A673 (cell line): Measurements from ENCODE around the gene DNMT3B. TPM values are rescaled to one million over a fixed set of nuclear protein-coding genes. Genes with fewer than 3 reads are reported as not detected.

Experiments used
- BruUV-seq: library from RNA; stranded (reverse); fragments of 400-500 nt; replicated peaks from 2 replicates; lab custom pipeline; 2021; lab: Mats Ljungman, UMichigan
- CTCF ChIA-PET: fragments of 300-600 bp; sonication (Branson Sonifier 250); formaldehyde crosslinking; loops from one replicate; lab custom pipeline; 2022; ENCODE audit warnings: antibody characterized with exemption; lab: Charles Lee
- POLR2A ChIA-PET: fragments of 300-600 bp; sonication (Branson Sonifier 250); formaldehyde crosslinking; loops from one replicate; lab custom pipeline; 2022; ENCODE audit warnings: antibody characterized with exemption; ENCODE audit not compliant: low non-redundant PET; lab: Charles Lee
- DNase-seq: peaks from one replicate; pipeline ENCODE4 v3.0.0-alpha.2; 2015; ENCODE audit warnings: low spot score
- H3K27ac ChIP-seq: fragments of 200-600 bp; sonication (generic); 2 replicates; pipeline ENCODE4 v1.5.1; 2016; ENCODE audit warnings: mixed run types, low read depth, mild to moderate bottlenecking, mixed read lengths, antibody characterized with exemption, low read length; ENCODE audit not compliant: poor library complexity, severe bottlenecking
- H3K27me3 ChIP-seq: fragments of 200-600 bp; sonication (generic); replicated peaks from 2 replicates; pipeline ENCODE4 v1.6.1; 2017; ENCODE audit warnings: mixed run types, low read depth, mild to moderate bottlenecking, mixed read lengths, antibody characterized with exemption, low read length; ENCODE audit not compliant: insufficient read depth, poor library complexity
- H3K36me3 ChIP-seq: fragments of 200-600 bp; sonication (generic); 2 replicates; pipeline ENCODE4 v1.6.1; 2016; ENCODE audit warnings: mixed run types, mild to moderate bottlenecking, mixed read lengths, antibody characterized with exemption, low read length; ENCODE audit not compliant: insufficient read depth, poor library complexity, severe bottlenecking
- H3K4me1 ChIP-seq: fragments of 200-600 bp; sonication (generic); 2 replicates; pipeline ENCODE4 v1.6.1; 2017; ENCODE audit warnings: mixed run types, mild to moderate bottlenecking, mixed read lengths, antibody characterized with exemption, low read length; ENCODE audit not compliant: insufficient read depth, poor library complexity, severe bottlenecking
- H3K4me3 ChIP-seq: fragments of 200-600 bp; sonication (generic); 2 replicates; pipeline ENCODE4 v1.5.1; 2016; ENCODE audit warnings: low read depth, mixed run types, mild to moderate bottlenecking, mixed read lengths, low read length; ENCODE audit not compliant: poor library complexity, severe bottlenecking
- H3K9me3 ChIP-seq: fragments of 200-600 bp; sonication (generic); 2 replicates; pipeline ENCODE4 v1.6.1; 2016; ENCODE audit warnings: mixed run types, low read depth, mild to moderate bottlenecking, mixed read lengths, antibody characterized with exemption, low read length; ENCODE audit not compliant: poor library complexity, severe bottlenecking
- CTCF ChIP-seq: fragments of 300-800, 200-600 bp; sonication (generic); conservative IDR thresholded peaks from 2 replicates; pipeline ENCODE4 v1.5.1; 2017; ENCODE audit warnings: low read depth, mild to moderate bottlenecking, antibody characterized with exemption, low read length, moderate library complexity, mixed read lengths
- EZH2 ChIP-seq: fragments of 200-600 bp; sonication (generic); IDR thresholded peaks from 2 replicates; pipeline ENCODE4 v1.6.1; 2017; ENCODE audit warnings: borderline replicate concordance, low read depth, mild to moderate bottlenecking, mixed read lengths, antibody characterized with exemption, low read length; ENCODE audit not compliant: poor library complexity, severe bottlenecking
- intact Hi-C: fragments of 100-400 bp; cut with micrococcal nuclease; formaldehyde crosslinking; loops from one replicate; pipeline ENCODE4 v1.10.0; 2022; ENCODE audit not compliant: unreplicated experiment
- total RNA-seq: library from RNA; stranded (reverse); gene quantifications from 2 replicates; pipeline ENCODE4 v1.2.3, GENCODE V29; 2021

Gene DNMT3B
- total RNA-seq, 1 experiment from 2014 or later: 3.8 TPM

- intact Hi-C loops: loop anchor here (5.0 kb wide), 1 partner anchor 36 kb away; the partner anchor contains the start of gene EFCAB8
- ChIA-PET POLR2A (interaction anchor here (0.7 kb wide), 2 partner anchors 31 to 455 kb away, joined by 3 to 7 read pairs; no protein-coding TSS in a partner anchor), CTCF (no interaction called here)
- Histone ChIP-seq H3K4me1 (peaks cover 28% of the 10 kb centered on the region), H3K27ac (peak overlapping the region; percentile 95), H3K4me3 (peak overlapping the region; percentile 93), H3K9me3 (no peaks in the 10 kb centered on the region), H3K27me3 (no peaks in the 10 kb centered on the region), H3K36me3 (peaks cover 5% of the 10 kb centered on the region)
- no peak for TF ChIP-seq CTCF
- TF ChIP-seq EZH2: no peak
- BruUV-seq: no TSS peak
- DNase-seq: peak; percentile 9
Measured at GRCh38 chr20:32820698-32821377, 58.7 kb downstream of the DNMT3B start.

GRCh38 chr20:32822225-32822624 lies 60.0 kb downstream of the DNMT3B start:
- no peak overlapping the region for H3K4me3 ChIP-seq
- ChIA-PET POLR2A (no interaction called here), CTCF (no interaction called here)

GRCh38 chr20:32823078-32823477 lies 60.9 kb downstream of the DNMT3B start:
- Histone ChIP-seq H3K27ac (no peak overlapping the region), H3K9me3 (no peaks in the 10 kb centered on the region), H3K4me1 (peaks cover 28% of the 10 kb centered on the region), H3K4me3 (no peak overlapping the region), H3K36me3 (peaks cover 25% of the 10 kb centered on the region), H3K27me3 (no peaks in the 10 kb centered on the region)
- intact Hi-C loops: loop anchor here (5.0 kb wide), 1 partner anchor 34 kb away; the partner anchor contains the start of gene EFCAB8
- ChIA-PET POLR2A (no interaction called here), CTCF (no interaction called here)
- DNase-seq: peak; percentile 16
- no TSS peak for BruUV-seq
- no peak for TF ChIP-seq CTCF

More at GRCh38 chr20:32822225-32822624, 60.0 kb downstream of the DNMT3B start:
- peaks cover 16% of the 10 kb centered on the region for H3K36me3 ChIP-seq
- no peak for DNase-seq
- no peaks in the 10 kb centered on the region for H3K27me3 ChIP-seq
- no TSS peak for BruUV-seq
- no peaks in the 10 kb centered on the region for H3K9me3 ChIP-seq
- intact Hi-C loops: loop anchor here (5.0 kb wide), 1 partner anchor 35 kb away; the partner anchor contains the start of gene EFCAB8
- H3K4me1 ChIP-seq: peaks cover 28% of the 10 kb centered on the region
- H3K27ac ChIP-seq: peak overlapping the region; percentile 95
- TF ChIP-seq EZH2: no peak
- no peak for TF ChIP-seq CTCF
